Transverse colon (tissue), 4 donors: ENCODE data around the gene TMTC3. TPM values are rescaled to one million over a fixed set of nuclear protein-coding genes. Genes with fewer than 3 reads are reported as not detected.

ENCODE experiments used
- DNase-seq: peaks from one replicate; pipeline ENCODE4 v3.0.0-alpha.2; 2019
- H3K27ac ChIP-seq, 4 donors: fragments of 200-600 bp; sonication (generic); 2 replicates each; pipeline ENCODE4 v1.5.1; 2016 to 2018; ENCODE audit warnings: inconsistent platforms in 4 of 4
- H3K27me3 ChIP-seq: fragments of 200-600 bp; sonication (generic); 2 replicates; pipeline ENCODE4 v1.5.1; 2017; ENCODE audit warnings: inconsistent platforms
- H3K36me3 ChIP-seq, 4 donors: fragments of 200-600 bp; sonication (generic); 2 replicates each; pipeline ENCODE4 v1.5.1; 2017 to 2019; ENCODE audit warnings: inconsistent platforms in 4 of 4
- H3K4me1 ChIP-seq, 4 donors: fragments of 200-600 bp; sonication (generic); 2 replicates each; pipeline ENCODE4 v1.5.1; 2017 to 2020; ENCODE audit warnings: inconsistent platforms in 4 of 4
- H3K4me3 ChIP-seq, 4 donors: fragments of 200-600 bp; sonication (generic); 1 replicate in 1 of 4; 2 replicates in 3 of 4; pipeline versions ENCODE4 v1.5.1 to v1.6.1; 2017 to 2019; ENCODE audit warnings: inconsistent platforms in 4 of 4
- H3K9me3 ChIP-seq, 2 donors: fragments of 200-600 bp; sonication (generic); 2 replicates each; pipeline ENCODE4 v1.5.1; 2017 to 2019; ENCODE audit warnings: inconsistent platforms in 2 of 2
- EP300 ChIP-seq: sonication (generic); formaldehyde crosslinking; IDR thresholded peaks from one replicate; pipeline ENCODE4 v1.6.1; 2017; ENCODE audit warnings: antibody characterized with exemption, low read depth
- POLR2A ChIP-seq: fragments of 450-650 bp; IDR thresholded peaks from one replicate; pipeline ENCODE4 v1.6.1; 2016; ENCODE audit warnings: antibody characterized with exemption, mild to moderate bottlenecking, moderate library complexity
- POLR2AphosphoS5 ChIP-seq, 3 donors: sonication (generic); formaldehyde crosslinking; IDR thresholded peaks; one replicate each; pipeline ENCODE4 v1.6.1; 2016; ENCODE audit warnings: antibody characterized with exemption in 3 of 3
- WGBS, 2 donors: methylation state at CpG; one replicate each; pipeline ENCODE4 v1.1.5; 2018; ENCODE audit warnings: low coverage in 1 of 2; 5-methylcytosine and 5-hydroxymethylcytosine counted together
- in situ Hi-C, 4 donors: fragments of 200-750 bp; cut with MboI; loops; one replicate each; pipeline versions ENCODE4 v1.15.0 to v1.15.1; 2017; ENCODE audit warnings: low sequenced_read_pairs in 3 of 4, low pct_ligation_motif_present in 1 of 4, low pct_unique_long_range_greater_than_20kb in 1 of 4
- intact Hi-C: fragments of 100-400 bp; cut with DNase I; formaldehyde crosslinking; loops from one replicate; pipeline ENCODE4 v1.15.1; 2023; ENCODE audit warnings: low total_unique reads
- total RNA-seq, 4 donors: library from RNA; depleted of rRNA; stranded (reverse); fragments of >200 nt; gene quantifications; one replicate each; pipeline ENCODE4 v1.1.0, GENCODE V29; 2016
- TF ChIP-seq, protein P1 (sequence below), 5 experiments: fragments of 200-600 bp in 3 of 5; fragments of 450-650 bp in 2 of 5; sonication (generic) in 3 of 5; IDR thresholded peaks; 1 replicate in 2 of 5; 2 replicates in 3 of 5; pipeline ENCODE4 v1.5.1; 2016 to 2017; ENCODE audit warnings: antibody characterized with exemption in 5 of 5, inconsistent platforms in 3 of 5, mild to moderate bottlenecking in 2 of 5, moderate library complexity in 1 of 5

TMTC3 gene
- total RNA-seq, 4 donors from 2014 or later = 2.2 to 15.9 (median 10.0) TPM

DNA sequence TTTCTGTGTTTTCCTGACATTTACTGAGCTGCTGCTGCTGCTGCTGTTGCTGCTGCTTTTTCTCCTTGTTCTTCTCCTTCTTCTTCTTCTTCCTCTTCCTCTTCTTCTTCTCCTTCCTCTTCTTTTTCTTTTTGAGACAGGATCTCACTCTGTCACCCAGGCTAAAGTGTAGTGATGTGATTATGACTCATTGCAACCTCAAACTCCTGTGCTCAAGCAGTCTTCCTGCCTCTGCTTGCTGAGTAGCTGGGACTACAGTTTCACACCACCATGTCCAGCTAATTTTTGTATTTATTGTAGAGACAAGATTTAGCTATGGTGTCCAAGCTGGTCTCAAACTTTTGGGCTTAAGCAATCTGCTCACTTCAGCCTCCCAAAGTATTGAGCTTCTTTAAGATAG is 95.8 kb downstream of the TMTC3 start:
- no peak overlapping the region for H3K27ac ChIP-seq
- intact Hi-C loops = no loop called here

DNA sequence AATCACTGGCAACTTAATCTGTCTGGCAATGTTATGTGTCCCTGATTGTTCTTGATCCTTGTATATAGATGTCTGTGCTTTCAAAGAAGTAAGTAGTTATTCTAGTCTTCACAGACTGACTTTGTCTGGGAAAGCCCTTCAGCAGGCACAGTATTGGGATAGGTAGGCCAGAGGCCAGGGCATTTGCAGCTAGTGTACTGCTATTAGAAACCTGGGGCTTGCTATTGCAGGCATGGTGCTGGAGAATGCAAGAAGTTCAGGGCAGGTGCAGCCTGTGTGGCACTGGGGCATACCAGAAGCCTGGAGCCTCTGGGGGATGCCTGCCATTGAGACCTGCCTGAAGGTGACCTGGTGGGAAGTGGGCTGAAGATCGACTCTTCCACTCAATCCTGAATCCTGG is 96.3 kb downstream of the TMTC3 start:
- H3K36me3 ChIP-seq = no peaks in the 10 kb centered on the region
- 92% methylated on average over 1 of the region's 1 CpG; no CpG with 5 or more reads in 1 of the 2 donors for WGBS, 2 donors
- intact Hi-C loops (no loop called here), in situ Hi-C loops (no loop called here)
- TF ChIP-seq POLR2AphosphoS5 (IDR thresholded peaks at IDR 0.05) (no peak), EP300 (no peak), POLR2A (no peak)
- TF ChIP-seq, protein P1, sequence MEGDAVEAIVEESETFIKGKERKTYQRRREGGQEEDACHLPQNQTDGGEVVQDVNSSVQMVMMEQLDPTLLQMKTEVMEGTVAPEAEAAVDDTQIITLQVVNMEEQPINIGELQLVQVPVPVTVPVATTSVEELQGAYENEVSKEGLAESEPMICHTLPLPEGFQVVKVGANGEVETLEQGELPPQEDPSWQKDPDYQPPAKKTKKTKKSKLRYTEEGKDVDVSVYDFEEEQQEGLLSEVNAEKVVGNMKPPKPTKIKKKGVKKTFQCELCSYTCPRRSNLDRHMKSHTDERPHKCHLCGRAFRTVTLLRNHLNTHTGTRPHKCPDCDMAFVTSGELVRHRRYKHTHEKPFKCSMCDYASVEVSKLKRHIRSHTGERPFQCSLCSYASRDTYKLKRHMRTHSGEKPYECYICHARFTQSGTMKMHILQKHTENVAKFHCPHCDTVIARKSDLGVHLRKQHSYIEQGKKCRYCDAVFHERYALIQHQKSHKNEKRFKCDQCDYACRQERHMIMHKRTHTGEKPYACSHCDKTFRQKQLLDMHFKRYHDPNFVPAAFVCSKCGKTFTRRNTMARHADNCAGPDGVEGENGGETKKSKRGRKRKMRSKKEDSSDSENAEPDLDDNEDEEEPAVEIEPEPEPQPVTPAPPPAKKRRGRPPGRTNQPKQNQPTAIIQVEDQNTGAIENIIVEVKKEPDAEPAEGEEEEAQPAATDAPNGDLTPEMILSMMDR (IDR thresholded peaks at IDR 0.05) = no peak
- H3K9me3 ChIP-seq = no peaks in the 10 kb centered on the region
- no peaks in the 10 kb centered on the region for H3K4me1 ChIP-seq
- H3K27ac ChIP-seq = no peak overlapping the region
- H3K27me3 ChIP-seq = no peaks in the 10 kb centered on the region
- H3K4me3 ChIP-seq = no peak overlapping the region
- no peak for DNase-seq

More for the DNA sequence above, 95.8 kb downstream of the TMTC3 start:
- Histone ChIP-seq H3K4me3 (no peak overlapping the region), H3K36me3 (no peaks in the 10 kb centered on the region), H3K9me3 (no peaks in the 10 kb centered on the region), H3K27me3 (no peaks in the 10 kb centered on the region), H3K4me1 (no peaks in the 10 kb centered on the region)
- no peak for DNase-seq
- TF ChIP-seq POLR2AphosphoS5 (IDR thresholded peaks at IDR 0.05) = no peak
- TF ChIP-seq POLR2A = no peak
- no peak for TF ChIP-seq EP300
- TF ChIP-seq, protein P1 (IDR thresholded peaks at IDR 0.05) = no peak
- in situ Hi-C loops = no loop called here

DNA sequence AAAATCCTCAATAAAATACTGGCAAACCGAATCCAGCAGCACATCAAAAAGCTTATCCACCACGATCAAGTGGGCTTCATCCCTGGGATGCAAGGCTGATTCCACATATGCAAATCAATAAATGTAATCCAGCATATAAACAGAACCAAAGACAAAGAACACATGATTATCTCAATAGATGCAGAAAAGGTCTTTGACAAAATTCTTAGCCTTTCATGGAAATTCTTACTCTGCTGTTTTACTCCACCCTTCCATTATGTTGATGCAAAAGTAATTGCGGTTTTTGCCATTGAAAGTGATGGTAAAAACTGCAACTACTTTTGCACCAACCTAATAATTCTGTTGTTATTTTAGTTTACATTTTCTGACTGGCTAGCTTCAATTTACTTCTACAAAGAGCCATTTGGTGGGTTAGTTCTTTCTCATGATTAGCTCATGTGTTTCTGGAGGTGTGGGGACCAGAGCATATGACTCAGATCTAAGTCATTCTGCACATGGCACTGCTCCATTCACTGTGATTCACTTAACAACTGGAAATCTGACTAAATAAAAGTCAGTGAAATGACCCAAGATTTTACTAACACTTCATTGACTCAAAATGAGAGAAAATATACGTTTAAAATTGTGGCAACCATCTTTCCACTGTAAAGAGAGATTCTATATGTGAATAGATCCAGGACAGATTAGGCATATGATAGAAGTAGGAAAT is 99.9 kb downstream of the TMTC3 start:
- no peak for DNase-seq
- in situ Hi-C loops = no loop called here
- intact Hi-C loops = no loop called here
- no peaks in the 10 kb centered on the region for H3K27me3 ChIP-seq
- 78 to 81% methylated on average over 4 of the region's 4 CpGs for WGBS, 2 donors
- no peak overlapping the region for H3K4me3 ChIP-seq
- H3K27ac ChIP-seq = peak overlapping the region in 2 of 4 donors; percentile 41 to 45
- H3K4me1 ChIP-seq = no peaks in the 10 kb centered on the region
- TF ChIP-seq POLR2AphosphoS5 (IDR thresholded peaks at IDR 0.05) (no peak), EP300 (no peak), POLR2A (no peak)
- TF ChIP-seq, protein P1 (IDR thresholded peaks at IDR 0.05) = no peak
- H3K36me3 ChIP-seq = no peaks in the 10 kb centered on the region
- no peaks in the 10 kb centered on the region for H3K9me3 ChIP-seq

DNA sequence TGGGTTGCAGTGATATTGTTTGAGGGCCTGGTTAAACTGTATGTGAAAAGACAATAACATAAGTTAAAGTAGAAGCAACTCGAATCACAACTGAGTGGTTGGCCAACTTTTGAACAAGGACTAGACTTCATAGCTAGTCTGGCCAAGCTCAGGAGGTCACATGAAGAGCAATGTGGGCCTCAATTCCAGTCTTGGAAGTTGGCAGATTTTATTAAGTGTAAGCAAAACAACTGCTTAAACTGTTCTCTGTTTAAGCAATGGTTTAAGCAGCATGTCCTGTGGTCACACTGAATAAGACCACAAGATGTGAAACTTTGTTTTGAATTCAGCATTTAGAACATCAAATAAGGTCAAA is 100.4 kb downstream of the TMTC3 start:
- WGBS, 2 donors = 14 to 39% methylated on average over 1 of the region's 1 CpG
- no peaks in the 10 kb centered on the region for H3K4me1 ChIP-seq
- in situ Hi-C loops = no loop called here
- no peaks in the 10 kb centered on the region for H3K27me3 ChIP-seq
- no peak overlapping the region for H3K4me3 ChIP-seq
- intact Hi-C loops = no loop called here
- no peak for TF ChIP-seq POLR2AphosphoS5 (IDR thresholded peaks at IDR 0.05)
- no peak for TF ChIP-seq EP300
- no peak for TF ChIP-seq POLR2A
- TF ChIP-seq, protein P1 (IDR thresholded peaks at IDR 0.05) = no peak
- H3K36me3 ChIP-seq = no peaks in the 10 kb centered on the region
- no peak for DNase-seq
- H3K9me3 ChIP-seq = no peaks in the 10 kb centered on the region
- peak overlapping the region in 3 of 4 donors; percentile 37 to 45 (median 41) for H3K27ac ChIP-seq
